AG04450 (cell line): ENCODE results near the gene RALGDS. TPM values are rescaled to one million over a fixed set of nuclear protein-coding genes. Genes with fewer than 3 reads are reported as not detected.

Experiments used
- CTCF ChIA-PET: fragments of 300-600, 350-600 bp; formaldehyde crosslinking; extraction: SDS; loops from one replicate; lab custom pipeline; 2022; ENCODE audit warnings: antibody characterized with exemption, inconsistent platforms; lab: Charles Lee
- POLR2A ChIA-PET: fragments of 350-600 bp; formaldehyde crosslinking; extraction: SDS; loops from one replicate; lab custom pipeline; 2021; ENCODE audit warnings: antibody characterized with exemption, inconsistent platforms; lab: Yijun Ruan, JAX
- DNase-seq: peaks from one replicate; pipeline ENCODE4 v3.0.0-alpha.2; 2011; ENCODE audit warnings: low read depth, low spot score
- H3K27ac ChIP-seq: one replicate; pipeline ENCODE4 v1.5.1; 2012; ENCODE audit warnings: low read depth, low read length, control low read depth
- H3K27me3 ChIP-seq: one replicate; pipeline ENCODE4 v1.6.0; 2012; ENCODE audit warnings: low read length; ENCODE audit not compliant: control insufficient read depth, insufficient read depth
- H3K4me3 ChIP-seq: 2 replicates; pipeline ENCODE4 v1.5.1; 2011; ENCODE audit warnings: mild to moderate bottlenecking, low read depth, low read length, control low read depth
- H3K9me3 ChIP-seq: 2 replicates; pipeline ENCODE4 v1.5.1; 2012; ENCODE audit warnings: low read length; ENCODE audit not compliant: control insufficient read depth, insufficient read depth
- polyA plus RNA-seq: library from polyadenylated mRNA; depleted of rRNA; stranded (reverse); fragments of >200 nt; gene quantifications from 2 replicates; pipeline ENCODE4 v1.2.3, GENCODE V29; 2011
- TF ChIP-seq, protein P1 (sequence below): IDR thresholded peaks from 2 replicates; pipeline ENCODE4 v1.5.1; 2011; ENCODE audit warnings: low read depth, low read length, control low read depth, inconsistent platforms

The RALGDS gene
- polyA plus RNA-seq, 1 experiment = 19.1 TPM

DNA sequence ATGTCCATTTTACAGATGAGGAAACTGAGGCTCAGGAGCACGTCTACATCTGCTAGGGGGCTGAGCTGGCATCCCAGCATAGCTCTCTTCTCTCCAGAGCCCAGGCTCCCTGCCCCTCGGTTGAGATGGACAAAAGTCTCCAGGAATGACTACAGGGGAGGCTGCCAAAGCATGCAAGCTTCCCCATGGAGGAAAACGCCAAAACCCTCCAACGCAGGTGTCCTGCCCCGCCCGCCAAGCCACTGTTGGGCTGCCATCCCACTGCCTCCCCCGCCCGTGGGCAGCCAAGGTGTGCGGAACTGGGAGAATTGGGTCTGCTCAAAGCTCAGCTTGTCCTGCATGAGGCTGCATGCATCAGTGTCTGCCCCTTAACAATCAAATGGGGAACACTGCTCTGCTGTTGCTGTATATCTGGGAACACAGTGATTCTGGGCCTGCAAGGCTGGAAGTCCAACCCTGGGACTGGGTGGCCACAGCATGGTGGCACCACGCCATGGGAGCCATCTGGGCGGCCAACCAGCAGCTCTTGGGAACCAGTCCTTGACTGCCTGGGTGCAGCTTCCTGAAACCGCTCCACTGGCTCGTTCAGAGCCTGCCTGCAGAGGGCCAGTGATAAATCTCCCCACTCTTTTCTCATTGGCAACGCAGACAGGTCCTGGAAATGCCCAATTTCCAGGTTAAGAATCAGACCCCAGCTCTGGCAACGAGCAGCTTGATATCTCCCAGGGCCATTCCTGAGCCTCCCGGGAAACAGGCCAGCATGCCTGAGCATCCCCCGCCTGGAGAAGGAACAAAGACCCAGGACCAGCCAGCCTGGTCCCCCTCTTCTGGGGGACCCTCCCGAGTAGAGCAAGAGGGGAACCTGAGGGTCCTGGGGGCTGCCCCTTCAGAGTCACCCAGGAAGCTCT, 3.5 kb downstream of the RALGDS start:
- ChIA-PET CTCF (interaction anchor here (0.5 to 3.9 kb wide), 5 partner anchors 15 to 68 kb away, joined by 3 to 25 read pairs (median 8); no protein-coding TSS in a partner anchor), POLR2A (interaction anchor here (0.6 to 1.4 kb wide), 3 partner anchors 44 to 318 kb away, joined by 3 to 4 read pairs (median 3); partner anchors contain the start of gene GTF3C5)
- Histone ChIP-seq H3K27ac (no peak overlapping the region), H3K27me3 (no peaks in the 10 kb centered on the region), H3K9me3 (no peaks in the 10 kb centered on the region; the same call in 1 of the 2 replicates), H3K4me3 (no peak overlapping the region)
- DNase-seq = no peak
- TF ChIP-seq, protein P1, sequence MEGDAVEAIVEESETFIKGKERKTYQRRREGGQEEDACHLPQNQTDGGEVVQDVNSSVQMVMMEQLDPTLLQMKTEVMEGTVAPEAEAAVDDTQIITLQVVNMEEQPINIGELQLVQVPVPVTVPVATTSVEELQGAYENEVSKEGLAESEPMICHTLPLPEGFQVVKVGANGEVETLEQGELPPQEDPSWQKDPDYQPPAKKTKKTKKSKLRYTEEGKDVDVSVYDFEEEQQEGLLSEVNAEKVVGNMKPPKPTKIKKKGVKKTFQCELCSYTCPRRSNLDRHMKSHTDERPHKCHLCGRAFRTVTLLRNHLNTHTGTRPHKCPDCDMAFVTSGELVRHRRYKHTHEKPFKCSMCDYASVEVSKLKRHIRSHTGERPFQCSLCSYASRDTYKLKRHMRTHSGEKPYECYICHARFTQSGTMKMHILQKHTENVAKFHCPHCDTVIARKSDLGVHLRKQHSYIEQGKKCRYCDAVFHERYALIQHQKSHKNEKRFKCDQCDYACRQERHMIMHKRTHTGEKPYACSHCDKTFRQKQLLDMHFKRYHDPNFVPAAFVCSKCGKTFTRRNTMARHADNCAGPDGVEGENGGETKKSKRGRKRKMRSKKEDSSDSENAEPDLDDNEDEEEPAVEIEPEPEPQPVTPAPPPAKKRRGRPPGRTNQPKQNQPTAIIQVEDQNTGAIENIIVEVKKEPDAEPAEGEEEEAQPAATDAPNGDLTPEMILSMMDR = no peak

DNA sequence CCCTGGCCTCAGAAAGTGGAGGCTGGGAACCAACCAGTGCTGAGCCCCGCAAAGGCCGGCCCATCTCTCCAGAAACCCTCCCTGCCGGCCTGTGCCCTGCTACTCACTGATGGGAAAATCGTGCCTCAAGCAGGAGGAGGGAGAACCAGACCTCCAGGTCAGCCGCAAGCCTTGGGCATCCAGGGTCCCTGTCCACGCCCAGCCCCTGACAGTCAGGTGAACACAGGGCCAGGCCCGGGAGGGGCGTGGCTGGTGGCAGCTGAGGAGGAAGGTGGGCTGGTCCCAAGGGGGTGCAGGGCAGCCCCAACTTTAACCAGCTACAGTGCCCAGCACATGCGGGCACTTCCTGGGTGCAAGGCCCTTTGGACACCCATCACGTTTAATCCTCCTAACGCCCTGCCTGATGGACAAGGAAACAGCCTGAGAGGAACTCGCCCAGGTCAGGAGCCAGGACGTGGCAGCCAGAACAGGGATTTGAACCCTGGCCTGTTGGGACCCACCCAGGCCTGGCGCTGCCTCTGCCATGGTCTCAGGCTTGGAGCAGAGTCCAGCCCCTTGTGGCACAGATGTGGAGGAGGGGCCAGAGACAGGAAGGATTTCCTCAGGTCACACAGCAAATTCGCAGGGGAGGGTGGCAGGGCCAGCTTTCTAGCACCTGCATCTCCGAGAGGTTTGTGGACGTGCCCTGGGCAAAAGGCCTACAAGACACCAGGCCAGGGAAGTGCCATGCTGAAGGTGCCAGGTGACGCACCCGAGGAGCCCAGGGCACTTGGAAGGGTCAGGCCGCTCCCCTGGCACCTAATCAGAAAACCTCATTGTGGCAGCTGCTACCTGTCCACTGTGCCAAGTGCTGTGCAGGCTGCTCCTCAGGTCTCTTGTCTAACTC, 4.5 kb downstream of the RALGDS start:
- no peak for DNase-seq
- Histone ChIP-seq H3K4me3 (no peak overlapping the region), H3K27ac (no peak overlapping the region), H3K9me3 (no peaks in the 10 kb centered on the region; the same call in 1 of the 2 replicates), H3K27me3 (no peaks in the 10 kb centered on the region)
- CTCF ChIA-PET = interaction anchor here (0.5 to 3.9 kb wide), 7 partner anchors 13 to 69 kb away, joined by 3 to 25 read pairs (median 8); no protein-coding TSS in a partner anchor
- POLR2A ChIA-PET = interaction anchor here (0.7 kb wide), 1 partner anchor 14 kb away, joined by 3 read pairs; no protein-coding TSS in a partner anchor
- TF ChIP-seq, protein P1 = no peak

DNA sequence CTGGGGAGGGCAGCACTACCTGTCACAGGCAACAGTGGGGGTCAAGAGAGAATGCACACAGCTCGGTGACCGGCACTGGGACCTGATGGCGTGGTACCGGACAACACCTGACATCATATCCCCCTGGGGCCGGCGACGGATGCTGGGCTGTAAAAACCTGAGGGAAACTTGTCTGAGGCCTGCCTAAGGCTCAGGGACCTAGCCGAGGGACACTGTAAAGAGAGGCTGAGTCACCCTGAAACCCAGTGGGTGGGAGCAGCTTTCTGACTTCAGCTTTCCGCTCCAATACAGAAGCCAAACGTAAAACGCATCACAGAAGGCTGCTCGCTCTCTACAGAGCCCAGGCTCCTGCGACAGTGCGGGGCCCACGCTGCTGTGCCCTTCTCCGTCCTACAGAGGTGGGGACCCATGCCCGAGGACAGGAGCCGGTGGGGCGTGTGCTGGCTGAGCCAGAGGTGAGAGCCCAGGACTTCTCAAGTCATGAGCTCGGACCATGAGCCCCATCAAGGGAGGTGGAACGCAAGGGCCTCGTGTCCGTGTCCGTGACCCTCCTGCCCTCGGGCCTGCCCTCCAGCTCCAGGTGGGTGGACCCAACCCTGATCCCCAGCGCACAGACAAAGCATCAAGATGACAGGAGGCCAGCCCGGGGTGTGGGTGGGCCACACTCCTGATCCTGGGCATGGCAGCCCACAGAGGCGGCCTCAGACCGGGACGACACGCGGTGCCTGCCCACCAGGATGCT, 5.3 kb downstream of the RALGDS start:
- TF ChIP-seq, protein P1 = no peak
- Histone ChIP-seq H3K4me3 (no peak overlapping the region), H3K27me3 (no peaks in the 10 kb centered on the region), H3K9me3 (no peaks in the 10 kb centered on the region; the same call in 1 of the 2 replicates), H3K27ac (no peak overlapping the region)
- ChIA-PET POLR2A (interaction anchor here (0.7 kb wide), 1 partner anchor 13 kb away, joined by 3 read pairs; no protein-coding TSS in a partner anchor), CTCF (interaction anchor here (0.9 to 3.9 kb wide), 3 partner anchors 13 to 32 kb away, joined by 3 to 25 read pairs (median 9); no protein-coding TSS in a partner anchor)
- DNase-seq = no peak

DNA sequence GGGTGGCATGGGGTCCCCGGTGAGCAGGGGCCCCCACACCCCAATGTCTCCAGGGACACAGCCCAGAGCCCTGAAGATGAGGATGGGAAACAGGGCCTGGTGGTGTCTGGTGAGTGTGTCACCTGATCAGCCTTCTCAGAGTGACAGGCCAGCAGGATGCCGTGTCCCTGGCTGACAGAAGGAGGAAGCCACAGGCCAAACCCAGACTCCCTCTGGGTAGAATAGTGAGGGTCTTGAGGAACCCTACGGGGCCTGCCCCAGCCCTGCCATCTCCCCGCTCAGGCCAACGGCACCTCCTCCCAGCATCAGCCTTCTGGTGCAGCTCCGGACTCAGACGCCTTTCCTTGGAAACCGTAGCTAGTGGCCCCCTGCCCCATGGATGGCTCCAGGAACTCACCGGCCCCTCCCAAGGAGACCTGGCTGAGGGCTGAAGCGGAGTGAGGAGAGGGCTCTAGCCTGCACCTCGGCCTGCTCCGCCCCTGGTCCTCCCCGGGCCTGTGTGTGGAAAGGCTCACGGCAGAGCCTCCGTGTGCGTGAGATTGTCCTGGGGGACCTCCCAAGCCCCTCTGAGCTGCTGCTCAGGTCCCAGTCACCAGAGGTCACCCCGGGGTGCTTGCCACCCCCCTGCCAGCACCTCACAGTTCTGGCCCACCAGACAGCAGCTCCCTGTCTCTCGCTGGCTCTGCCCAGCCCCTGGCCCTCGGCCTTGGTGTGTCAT, 6.0 kb downstream of the RALGDS start:
- no peak overlapping the region for H3K4me3 ChIP-seq
- ChIA-PET POLR2A (interaction anchor here (0.8 kb wide), 1 partner anchor 19 kb away, joined by 3 read pairs; no protein-coding TSS in a partner anchor), CTCF (interaction anchor here (0.6 to 3.9 kb wide), 6 partner anchors 12 to 71 kb away, joined by 5 to 25 read pairs (median 8); no protein-coding TSS in a partner anchor)
- H3K27ac ChIP-seq = no peak overlapping the region
- TF ChIP-seq, protein P1 = no peak
- DNase-seq = no peak
- H3K27me3 ChIP-seq = no peaks in the 10 kb centered on the region
- H3K9me3 ChIP-seq = no peaks in the 10 kb centered on the region; the same call in 1 of the 2 replicates
